HG03097 (cell line): ENCODE data around the gene SP3.
"Not testable (repeated sequence)": the region's sequence is repeated elsewhere in the genome, so short reads cannot be mapped to it uniquely, and the experiment has no call there.

Experiments
- ATAC-seq: cut with Tn5 transposase; IDR thresholded peaks from one replicate; pipeline ENCODE4 v1.9.1; 2021; ENCODE audit not compliant: unreplicated experiment, low FRiP score

SP3 gene

DNA sequence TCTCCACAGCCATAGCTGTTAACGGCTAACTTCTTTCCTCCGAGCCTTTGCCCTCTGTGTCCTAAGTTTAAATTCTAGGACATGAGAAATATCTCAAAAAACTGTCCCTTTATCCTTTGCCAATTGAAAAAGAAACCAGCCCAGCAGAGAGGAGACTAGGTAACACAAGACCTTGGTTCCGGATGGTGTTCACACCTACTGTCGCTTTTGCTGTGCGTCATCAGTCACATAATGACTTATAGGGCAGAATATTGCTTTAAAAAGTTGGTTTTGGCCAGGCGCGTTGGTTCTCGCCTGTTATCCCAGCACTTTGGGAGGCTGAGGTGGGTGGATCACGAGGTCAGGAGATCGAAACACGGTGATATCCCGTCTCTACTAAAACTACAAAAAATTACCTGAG, 66.2 kb downstream of the SP3 start:
- ATAC-seq = no peak

DNA sequence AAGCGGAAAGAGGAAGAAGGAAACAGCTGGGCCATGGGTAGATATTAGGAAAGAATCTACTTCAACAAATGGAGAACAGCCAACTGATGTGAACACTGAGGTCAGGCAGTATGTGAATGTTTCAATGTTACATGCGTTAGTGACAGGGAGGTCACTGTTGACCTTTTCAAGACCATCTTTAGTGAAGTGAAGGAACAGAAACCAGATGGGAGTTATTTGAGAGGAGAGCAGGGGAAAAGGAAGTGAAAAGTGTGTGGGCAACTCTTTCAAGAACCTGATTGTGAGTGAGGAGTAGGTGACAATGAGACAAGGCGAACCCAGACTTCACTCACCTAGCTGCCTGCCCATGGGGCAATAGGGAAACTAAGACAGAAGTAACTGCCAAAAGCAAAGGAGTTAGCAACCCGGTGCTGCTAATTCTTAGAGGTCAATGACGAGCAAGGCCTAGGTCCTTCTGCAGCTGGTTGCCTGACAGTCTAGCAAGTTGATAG, 67.0 kb downstream of the SP3 start:
- ATAC-seq = peak; percentile 80

DNA sequence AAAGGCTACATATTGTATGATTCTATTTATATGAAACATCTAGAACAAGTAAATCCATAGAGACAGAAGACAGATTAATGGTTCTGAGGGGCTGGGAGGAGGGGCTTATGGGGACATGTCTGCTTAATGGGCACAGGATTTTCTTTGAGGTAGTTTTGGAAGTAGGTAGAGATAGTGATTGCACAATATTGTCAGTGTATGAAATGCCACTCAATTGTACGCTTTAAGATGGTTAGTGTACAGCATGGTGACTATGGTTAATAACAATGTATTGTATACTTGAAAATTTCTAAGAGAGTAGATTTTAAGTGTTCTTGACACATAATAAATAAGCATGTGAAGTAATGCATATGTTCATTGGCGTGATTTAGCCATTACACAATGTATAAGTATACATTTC, 68.4 kb downstream of the SP3 start:
- ATAC-seq = no peak

DNA sequence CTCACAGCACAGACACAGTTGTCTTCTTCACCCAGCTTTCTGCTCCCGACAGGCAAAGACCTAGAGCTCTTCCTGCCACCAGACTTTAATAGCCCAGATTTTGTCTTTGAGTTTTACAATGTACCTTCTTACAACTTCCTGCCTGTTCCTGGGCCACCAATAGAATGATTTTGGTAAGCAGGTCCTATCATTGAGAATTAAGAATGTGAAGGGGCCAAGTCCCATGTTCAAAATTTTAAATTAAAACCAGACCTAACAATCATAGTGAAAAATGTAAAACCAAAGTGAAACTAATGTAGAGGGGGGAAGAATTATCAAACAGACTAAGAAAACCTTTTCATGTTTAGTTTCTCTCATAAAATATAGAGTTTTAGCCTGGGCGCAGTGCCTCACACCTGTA, 72.8 kb downstream of the SP3 start:
- no peak for ATAC-seq

DNA sequence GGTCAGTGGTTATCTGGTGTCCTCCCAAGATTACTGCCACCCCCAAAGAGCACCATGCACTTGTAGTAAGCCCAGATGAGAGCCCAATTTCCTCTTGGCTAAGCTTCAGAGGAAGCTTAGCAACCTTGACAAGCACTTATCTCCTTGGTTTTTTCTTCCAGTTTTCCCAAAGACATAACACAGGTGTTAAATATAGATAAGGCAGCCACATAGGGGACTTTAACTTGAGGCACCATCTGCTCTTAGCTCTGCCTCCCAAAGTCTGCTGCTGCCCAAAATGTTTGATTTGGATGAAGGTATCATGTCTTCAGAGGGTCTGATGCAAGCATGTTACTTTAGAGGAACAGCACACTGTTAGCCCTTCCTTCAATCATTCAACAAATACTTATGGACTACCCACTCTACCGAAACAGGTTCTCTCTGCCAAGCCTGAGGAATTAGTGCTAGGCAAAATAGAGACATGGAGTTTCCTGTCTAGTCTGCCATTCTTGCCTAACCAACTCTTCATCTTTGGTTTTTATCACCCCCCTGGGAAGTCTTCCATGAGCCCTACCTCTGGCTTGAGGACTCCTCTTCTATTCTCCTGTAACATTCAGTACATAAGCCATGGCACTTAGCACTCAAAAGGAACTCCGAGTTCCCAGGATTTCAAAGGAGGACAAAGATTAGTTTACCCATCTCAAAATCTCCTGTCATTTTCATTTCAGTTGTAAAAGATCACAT, 73.7 kb downstream of the SP3 start:
- ATAC-seq = no peak

DNA sequence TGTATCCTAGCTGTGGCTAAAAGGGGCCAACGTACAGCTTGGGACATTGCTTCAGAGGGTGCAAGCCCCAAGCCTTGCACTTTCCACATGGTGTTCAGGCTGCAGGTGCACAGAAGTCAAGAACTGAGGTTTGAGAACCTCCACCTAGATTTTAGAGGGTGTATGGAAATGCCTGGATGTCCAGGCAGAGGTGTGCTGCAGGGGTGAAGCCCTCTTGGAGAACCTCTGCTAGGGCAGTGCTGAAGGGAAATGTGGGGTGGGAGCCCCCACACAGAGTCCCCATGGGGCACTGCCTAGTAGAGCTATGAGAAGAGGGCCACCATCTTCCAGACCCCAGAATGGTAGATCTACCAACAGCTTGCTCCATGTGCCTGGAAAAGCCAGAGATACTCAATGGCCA, 75.7 kb downstream of the SP3 start:
- ATAC-seq = not testable (repeated sequence)

DNA sequence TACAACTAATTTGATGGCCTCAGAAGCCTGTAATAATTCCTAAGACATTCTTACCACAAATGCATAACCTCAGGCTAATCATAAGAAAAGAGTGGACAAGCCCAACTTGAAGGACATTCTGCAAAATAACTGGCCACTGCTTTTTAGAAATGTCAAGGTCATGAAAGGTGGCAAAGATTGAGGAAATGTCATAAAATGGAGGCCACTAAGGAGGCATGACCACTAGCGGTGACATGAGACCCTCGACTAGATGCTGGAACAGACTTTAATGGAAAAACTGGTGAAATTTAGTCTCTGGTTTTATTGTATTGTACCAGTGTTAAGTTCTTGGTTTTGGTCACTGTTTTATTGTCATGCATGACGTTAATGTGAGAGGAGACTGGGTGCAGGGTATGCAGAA, 78.6 kb downstream of the SP3 start:
- no peak for ATAC-seq

DNA sequence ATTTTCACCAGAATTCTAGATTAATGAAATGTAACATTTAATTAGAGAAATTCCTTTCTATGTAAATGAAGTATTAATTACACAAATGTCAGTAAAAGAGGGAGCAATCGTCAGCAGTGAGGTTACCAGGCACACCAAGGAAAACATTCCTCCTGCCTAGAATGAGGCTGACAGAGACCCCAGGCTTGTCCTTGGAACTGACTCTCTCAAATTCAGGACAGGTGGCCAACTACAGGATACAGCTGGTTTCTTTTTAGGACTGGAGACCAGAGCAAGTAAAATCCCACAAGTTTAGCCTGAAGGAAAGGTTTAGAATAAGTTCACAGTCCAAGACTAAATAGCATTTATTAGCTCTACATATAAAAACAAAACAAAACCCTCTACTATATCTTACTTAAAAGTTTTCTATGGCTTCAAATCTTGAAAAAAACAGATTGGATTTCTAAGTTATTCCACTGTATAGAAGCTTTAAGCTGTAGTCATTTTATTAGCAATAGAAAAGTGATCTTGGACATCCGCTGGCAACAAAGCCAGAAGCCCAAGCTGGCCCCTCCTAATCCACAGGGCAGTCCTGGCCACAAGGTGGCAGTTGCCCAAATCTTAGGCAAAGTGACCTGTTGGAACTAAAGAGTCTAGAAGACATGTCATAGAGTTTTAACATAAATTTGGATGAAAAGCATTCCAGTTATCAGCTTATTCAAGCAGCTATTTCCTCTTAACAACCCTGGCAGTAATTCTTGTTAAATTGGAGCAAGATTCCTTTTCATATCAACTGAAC, 81.0 kb downstream of the SP3 start:
- no peak for ATAC-seq

DNA sequence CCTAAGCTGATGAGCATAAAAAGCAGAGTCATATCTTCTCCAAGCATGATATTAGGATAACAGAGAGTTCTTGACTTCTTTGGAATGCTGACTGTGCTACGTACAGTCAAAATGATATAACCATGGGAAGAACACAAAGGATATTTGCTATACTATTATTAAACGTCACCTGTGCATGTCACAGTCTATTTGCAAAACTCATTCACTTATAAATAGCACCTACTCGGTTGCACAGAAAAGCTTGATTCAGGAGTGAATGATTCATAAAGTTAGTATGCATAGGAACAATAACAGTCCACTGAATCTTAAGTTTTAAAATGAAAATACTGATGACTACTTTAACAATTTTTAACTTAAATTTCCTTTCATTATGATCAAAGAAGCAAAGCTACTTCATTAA, 83.3 kb downstream of the SP3 start:
- ATAC-seq = no peak

DNA sequence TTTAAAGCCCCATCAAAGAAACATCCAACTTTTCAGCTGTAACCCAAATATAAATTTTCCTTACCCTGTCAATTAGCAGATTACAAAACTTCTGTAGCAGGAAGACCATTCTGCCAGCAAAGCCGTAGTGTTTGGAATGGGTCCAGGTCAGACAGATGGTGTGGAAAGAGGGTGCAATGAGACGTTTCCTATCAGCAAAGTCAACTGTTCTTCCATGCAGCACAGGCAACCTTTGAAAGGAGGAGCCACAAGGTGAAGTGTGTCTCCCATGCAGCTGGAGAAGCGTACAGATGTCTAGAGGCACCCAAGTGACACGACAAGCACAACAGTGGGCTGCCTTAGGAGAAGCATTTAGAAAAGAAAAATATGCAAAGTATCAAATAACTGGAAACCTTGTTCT, 83.7 kb downstream of the SP3 start:
- ATAC-seq = no peak

DNA sequence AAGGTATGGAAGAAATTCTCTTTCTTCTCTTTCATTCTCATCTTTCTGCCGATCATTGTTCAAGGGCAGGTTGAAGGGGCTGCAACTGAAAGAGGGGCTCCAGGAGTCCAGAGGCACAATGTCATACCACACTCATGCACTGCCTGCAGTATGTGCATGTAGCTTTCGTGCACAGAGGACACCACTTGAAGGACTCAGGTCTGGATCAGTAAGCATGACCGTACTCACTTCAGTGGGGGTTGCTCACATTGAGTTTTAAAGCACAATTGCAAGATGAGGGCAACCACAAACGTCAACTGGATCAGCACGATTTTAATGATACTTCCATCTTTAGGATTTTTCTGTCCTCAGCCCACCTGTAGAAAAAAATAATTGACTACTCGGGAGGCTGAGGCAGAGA, 84.6 kb downstream of the SP3 start:
- no peak for ATAC-seq

DNA sequence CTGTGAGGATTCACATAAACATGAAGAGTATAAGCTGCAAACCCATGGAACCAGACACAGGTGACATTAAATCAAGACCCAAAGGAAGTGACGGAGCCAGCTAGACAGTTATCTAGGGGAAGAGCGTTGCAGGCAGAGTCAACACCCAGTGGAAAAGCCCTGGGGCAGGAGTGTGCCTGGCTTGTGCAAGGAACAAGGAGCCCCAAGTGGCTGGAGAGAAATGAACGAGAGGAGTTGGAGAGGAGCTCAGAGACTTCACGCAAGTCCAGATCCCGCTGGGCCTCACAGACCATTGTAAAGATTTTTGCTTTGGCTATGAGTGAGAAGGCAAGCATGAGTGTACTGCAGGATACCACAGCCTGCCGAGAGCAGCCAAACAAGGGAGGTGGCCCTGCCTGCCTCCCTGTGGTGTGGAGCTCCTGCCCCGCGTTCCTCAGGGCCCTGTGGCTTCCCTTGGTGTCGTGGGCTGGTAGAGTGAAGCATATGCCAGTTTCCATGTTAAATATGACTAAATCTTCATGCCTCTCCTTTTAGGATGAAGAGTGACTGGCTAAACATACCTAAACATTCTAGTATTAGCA, 88.2 kb downstream of the SP3 start:
- ATAC-seq = no peak

DNA sequence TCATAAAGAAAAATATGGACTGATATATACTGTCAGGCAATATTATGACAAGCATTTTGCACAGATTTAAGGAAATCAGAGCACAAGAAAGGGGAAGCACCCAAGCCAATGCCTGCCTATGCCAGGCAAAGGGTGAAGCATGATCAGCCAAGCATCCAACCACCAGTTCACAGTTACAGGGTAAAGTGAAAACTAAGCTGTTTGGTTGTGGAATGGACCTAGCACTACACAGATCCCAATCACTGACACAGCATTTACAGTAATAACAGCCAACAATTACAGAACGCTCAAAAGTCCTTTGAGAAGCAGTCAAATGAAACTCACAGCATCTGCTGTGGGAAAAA, 90.3 kb downstream of the SP3 start:
- ATAC-seq = peak; percentile 96

DNA sequence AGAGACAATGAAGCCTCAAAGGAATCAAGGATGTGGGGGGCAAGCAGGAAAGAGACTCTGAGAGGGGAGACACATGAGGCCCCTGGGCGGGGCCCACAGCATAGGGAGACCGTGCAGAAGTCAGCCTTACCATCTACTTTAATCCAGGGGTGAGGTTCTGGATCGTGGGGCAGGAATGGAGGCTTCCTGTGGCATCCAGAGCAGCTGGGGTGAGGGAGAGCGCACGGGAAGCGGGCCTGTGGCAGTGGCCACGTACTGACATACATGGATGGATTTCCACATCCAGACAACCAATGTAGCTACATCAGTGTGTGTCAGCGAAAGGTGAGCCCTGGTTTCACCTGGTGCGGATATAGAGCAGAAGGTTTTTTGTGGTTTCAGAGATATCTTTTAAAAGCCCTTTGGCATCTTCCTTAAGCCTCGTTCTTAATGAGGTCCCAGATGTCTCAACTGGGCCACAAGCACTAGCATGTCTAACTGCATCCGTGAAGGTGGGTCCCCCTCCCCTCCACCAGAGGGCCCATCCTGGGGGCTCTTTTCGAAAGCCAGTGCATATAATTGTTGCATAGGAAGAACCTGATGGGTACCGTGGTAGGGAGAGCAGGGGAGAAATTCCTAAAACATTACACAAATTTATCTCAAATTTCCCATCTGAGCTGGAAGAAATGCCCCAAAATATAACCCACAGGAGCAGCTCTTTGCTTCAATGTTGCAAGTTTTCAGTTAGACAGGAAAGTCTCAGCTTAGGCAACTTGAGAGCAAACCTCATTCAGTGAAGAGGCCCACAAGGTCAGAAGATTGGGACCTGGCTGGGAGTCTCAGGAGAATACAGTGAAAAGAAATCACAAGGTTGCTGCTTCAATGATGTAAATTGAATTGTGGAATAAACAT, 90.9 kb downstream of the SP3 start:
- peak; percentile 31 for ATAC-seq

DNA sequence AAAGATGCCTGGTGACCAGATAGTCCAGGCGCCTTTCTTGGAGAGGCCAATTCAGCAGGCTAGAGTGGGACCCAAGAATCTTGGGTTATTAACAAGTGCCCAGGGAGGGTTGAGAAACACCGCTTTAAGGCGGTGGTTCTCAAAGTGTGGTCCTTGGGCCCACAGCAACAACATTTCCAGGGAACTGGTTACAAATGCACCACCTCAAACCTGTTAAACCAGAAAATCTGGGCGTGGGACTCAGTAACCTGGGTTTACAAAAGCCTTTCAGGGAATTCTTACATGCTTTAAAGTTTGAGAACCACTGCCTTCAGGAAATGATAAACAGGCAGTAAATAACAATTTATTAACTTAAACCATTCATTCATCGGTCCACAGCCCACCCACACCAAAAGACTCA, 92.5 kb downstream of the SP3 start:
- no peak for ATAC-seq

DNA sequence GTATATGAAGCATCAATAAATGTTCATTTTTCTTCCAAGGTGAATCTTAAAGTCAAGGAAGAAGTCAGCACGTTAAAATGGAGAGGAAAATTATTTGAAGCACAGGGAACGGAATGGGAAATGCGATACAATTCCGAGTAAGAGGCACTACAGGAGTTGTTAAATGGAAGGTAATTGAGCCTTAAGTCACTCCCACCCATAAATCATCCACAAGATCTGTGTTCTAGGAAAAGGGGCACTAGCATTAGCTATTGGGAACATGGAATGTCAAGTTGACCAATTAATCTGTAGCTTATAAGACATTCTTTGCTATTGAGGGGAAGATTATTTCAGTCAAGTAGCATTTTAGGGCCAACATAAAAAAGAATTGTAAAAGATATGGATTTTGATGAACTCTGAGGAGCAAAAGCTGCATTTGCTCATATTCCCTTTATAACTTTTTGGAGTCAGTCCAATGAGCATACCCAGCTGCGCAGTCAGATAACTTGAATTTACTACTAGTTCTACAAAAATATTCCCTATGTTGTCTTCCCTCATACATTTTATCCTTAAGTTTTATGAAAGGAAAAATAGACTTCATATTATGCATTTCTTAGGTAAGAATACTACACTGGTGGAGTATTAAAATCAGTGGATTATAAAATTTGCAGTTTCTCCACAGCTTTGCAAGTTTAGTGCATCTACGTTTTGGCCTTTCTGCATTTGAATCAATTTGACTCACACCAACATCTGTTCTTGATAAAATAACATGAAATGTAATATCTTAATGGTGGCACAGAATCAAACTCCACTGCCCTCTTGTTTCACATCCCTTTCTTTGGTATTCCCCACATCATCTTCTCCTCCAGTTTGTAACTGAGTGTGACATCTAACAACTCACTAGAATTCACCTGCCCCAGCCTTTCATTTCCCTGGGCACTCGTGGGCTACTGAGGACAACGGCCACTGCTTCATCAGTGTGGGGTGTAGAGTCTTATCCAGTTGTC, 95.6 kb downstream of the SP3 start:
- ATAC-seq = no peak

DNA sequence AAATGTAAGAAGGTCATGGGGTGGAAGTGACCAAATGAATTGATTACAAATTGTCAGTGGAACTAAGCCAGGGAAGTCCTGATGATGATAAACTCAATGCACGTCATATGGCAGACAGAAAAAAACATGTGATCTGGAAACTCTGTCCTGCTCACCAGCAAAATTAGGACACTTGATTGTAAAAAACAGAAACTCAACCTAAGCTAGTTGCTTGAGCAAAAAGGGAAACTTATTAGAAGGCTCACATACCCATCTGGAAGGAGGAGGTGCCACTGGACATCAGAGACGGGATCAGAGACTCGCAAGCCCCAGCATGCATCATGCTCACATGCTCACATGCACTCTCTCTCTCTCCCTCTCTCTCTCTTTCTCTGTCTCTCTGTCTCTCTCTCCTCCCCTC, 96.8 kb downstream of the SP3 start:
- no peak for ATAC-seq

DNA sequence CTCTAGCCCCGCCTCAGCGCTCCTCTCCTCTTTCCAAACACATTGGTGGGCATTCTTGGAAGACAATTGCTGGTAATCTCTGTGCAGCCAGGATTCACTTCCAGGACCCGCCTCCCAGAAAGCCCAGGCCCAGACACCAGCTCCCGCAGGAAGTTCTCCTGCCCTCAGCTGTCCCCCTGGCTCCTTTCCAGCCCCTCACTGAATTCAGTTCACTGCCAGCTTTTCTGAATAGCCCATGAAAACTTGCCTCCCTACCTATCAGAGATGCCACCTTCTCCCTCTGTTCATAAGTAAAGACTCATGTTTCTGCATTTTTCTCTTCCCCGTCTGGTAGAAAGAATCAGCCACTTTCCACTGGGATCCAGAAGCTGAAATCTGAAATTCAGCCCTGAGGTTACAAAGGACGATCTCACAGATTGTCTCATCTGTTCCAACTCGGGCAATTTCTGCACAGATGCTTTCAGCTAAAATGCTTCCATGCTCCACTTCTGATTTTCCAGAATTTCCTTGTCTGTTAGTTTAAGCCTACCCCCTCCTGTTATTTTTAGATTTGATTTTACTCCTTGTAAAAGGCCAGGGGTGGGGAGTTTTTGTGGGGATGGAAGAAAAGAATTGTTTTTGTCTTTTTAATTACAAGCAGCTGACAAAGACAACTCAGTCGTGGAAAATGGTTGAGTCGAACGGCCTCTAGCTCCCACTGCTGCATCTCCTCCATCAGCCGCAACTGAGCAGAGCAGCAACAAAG, 98.1 kb downstream of the SP3 start:
- ATAC-seq = no peak
